ENCODE data around the gene KANSL1. TPM values are rescaled to one million over a fixed set of nuclear protein-coding genes. Genes with fewer than 3 reads are reported as not detected.
"Not testable (repeated sequence)": the region's sequence is repeated elsewhere in the genome, so short reads cannot be mapped to it uniquely, and the experiment has no call there.

Gene KANSL1
- total RNA-seq, 1 experiment from 2014 or later, result 67.1 TPM

- CTCF ChIA-PET, result interaction anchor here (1.3 to 2.3 kb wide), 3 partner anchors 20 to 191 kb away, joined by 6 to 28 read pairs (median 8); no protein-coding TSS in a partner anchor
- no peaks in the 10 kb centered on the region for H3K9me3 Mint-ChIP-seq (ENCODE audit: unreplicated experiment)
- peaks cover 36% of the 10 kb centered on the region for H3K4me1 Mint-ChIP-seq (ENCODE audit: insufficient read depth, unreplicated experiment)
- intact Hi-C loops (cut with micrococcal nuclease), result no loop called here
- TF ChIP-seq, protein P1, sequence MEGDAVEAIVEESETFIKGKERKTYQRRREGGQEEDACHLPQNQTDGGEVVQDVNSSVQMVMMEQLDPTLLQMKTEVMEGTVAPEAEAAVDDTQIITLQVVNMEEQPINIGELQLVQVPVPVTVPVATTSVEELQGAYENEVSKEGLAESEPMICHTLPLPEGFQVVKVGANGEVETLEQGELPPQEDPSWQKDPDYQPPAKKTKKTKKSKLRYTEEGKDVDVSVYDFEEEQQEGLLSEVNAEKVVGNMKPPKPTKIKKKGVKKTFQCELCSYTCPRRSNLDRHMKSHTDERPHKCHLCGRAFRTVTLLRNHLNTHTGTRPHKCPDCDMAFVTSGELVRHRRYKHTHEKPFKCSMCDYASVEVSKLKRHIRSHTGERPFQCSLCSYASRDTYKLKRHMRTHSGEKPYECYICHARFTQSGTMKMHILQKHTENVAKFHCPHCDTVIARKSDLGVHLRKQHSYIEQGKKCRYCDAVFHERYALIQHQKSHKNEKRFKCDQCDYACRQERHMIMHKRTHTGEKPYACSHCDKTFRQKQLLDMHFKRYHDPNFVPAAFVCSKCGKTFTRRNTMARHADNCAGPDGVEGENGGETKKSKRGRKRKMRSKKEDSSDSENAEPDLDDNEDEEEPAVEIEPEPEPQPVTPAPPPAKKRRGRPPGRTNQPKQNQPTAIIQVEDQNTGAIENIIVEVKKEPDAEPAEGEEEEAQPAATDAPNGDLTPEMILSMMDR (IDR thresholded peaks at IDR 0.05; ENCODE audit: unreplicated experiment), result no peak
- peak overlapping the region; percentile 96 for H3K4me3 Mint-ChIP-seq (ENCODE audit: unreplicated experiment)
- no peaks in the 10 kb centered on the region for H3K36me3 Mint-ChIP-seq (ENCODE audit: insufficient read depth, unreplicated experiment)
- peak overlapping the region; percentile 87 for H3K27ac Mint-ChIP-seq (ENCODE audit: low read depth, unreplicated experiment)
- no peak for DNase-seq (ENCODE audit: unreplicated experiment)
- POLR2A ChIA-PET, result interaction anchor here (0.6 to 2.8 kb wide), 19 partner anchors 10 to 608 kb away, joined by 3 to 30 read pairs (median 6); no protein-coding TSS in a partner anchor
- H3K27me3 Mint-ChIP-seq (ENCODE audit: insufficient read depth, unreplicated experiment), result no peaks in the 10 kb centered on the region
- BruUV-seq (replicated peaks), result TSS peak; percentile 55
Measured at GRCh38 chr17:46192189-46192438, 1.1 kb downstream of the KANSL1 start.

- intact Hi-C loops (cut with micrococcal nuclease), result loop anchor here (1.0 kb wide), 1 partner anchor 147 kb away; no protein-coding TSS in a partner anchor
- Mint-ChIP-seq H3K4me1 (ENCODE audit: insufficient read depth, unreplicated experiment) (peaks cover 38% of the 10 kb centered on the region), H3K9me3 (ENCODE audit: unreplicated experiment) (no peaks in the 10 kb centered on the region), H3K4me3 (ENCODE audit: unreplicated experiment) (peak overlapping the region; percentile 96), H3K27ac (ENCODE audit: low read depth, unreplicated experiment) (peak overlapping the region; percentile 87), H3K27me3 (ENCODE audit: insufficient read depth, unreplicated experiment) (no peaks in the 10 kb centered on the region), H3K36me3 (ENCODE audit: insufficient read depth, unreplicated experiment) (no peaks in the 10 kb centered on the region)
- DNase-seq (ENCODE audit: unreplicated experiment), result peak; percentile 63
- BruUV-seq (replicated peaks), result TSS peak; percentile 87
- CTCF ChIA-PET, result interaction anchor here (0.6 to 2.3 kb wide), 2 partner anchors 20 to 77 kb away, joined by 3 to 28 read pairs; no protein-coding TSS in a partner anchor
- TF ChIP-seq, protein P1 (IDR thresholded peaks at IDR 0.05; ENCODE audit: unreplicated experiment), result no peak
- POLR2A ChIA-PET, result interaction anchor here (0.6 to 2.8 kb wide), 19 partner anchors 9 to 608 kb away, joined by 3 to 30 read pairs (median 5); no protein-coding TSS in a partner anchor
Measured at GRCh38 chr17:46191322-46192188, 1.7 kb downstream of the KANSL1 start.

DNA sequence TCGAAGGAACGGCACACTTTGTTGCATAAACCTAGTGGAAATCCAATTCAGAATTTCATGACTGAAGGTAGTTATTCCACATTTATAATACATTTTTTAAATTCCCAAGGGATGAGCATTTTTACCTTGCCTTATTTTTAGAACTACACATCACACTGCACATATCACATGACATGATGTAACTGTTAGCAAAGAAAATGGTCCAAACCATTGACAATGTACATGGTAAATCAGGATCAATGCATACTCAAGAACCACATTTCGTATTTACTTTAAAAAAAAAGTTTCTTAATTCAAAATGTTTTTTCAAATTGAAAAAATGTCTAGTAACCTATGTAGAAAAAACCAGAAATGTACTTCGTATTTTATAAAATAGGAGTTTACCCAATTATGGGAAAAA, 2.5 kb downstream of the KANSL1 start:
- TF ChIP-seq, protein P1 (IDR thresholded peaks at IDR 0.05; ENCODE audit: unreplicated experiment), result no peak
- ChIA-PET POLR2A (interaction anchor here (1.0 kb wide), 1 partner anchor 28 kb away, joined by 3 read pairs; no protein-coding TSS in a partner anchor), CTCF (no interaction called here)
- no TSS peak for BruUV-seq (replicated peaks)
- Mint-ChIP-seq H3K27me3 (ENCODE audit: insufficient read depth, unreplicated experiment) (no peaks in the 10 kb centered on the region), H3K4me3 (ENCODE audit: unreplicated experiment) (peak overlapping the region; percentile 96), H3K9me3 (ENCODE audit: unreplicated experiment) (no peaks in the 10 kb centered on the region), H3K36me3 (ENCODE audit: insufficient read depth, unreplicated experiment) (no peaks in the 10 kb centered on the region), H3K27ac (ENCODE audit: low read depth, unreplicated experiment) (peak overlapping the region; percentile 87), H3K4me1 (ENCODE audit: insufficient read depth, unreplicated experiment) (peaks cover 39% of the 10 kb centered on the region)
- intact Hi-C loops (cut with micrococcal nuclease), result loop anchor here (1.0 kb wide), 1 partner anchor 146 kb away; no protein-coding TSS in a partner anchor
- no peak for DNase-seq (ENCODE audit: unreplicated experiment)

DNA sequence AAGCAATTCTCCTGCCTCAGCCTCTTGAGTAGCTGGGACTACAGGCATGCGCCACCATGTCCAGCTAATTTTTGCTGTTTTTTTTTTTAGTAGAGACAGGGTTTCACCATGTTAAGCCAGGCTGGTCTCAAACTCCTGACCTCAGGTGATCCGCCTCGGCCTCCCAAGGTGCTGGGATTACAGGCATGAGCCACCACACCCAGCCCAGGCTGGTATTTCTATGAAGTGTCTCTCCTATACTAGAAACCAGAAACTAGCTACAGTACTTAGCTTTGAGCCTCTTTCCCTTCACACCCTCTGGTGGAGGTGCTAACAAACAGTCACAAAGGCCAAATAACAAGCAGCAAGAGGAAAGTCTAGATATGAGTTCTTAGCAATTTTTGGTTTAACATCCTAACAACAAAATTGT, 6.4 kb downstream of the KANSL1 start:
- not testable (repeated sequence) for H3K36me3 Mint-ChIP-seq (ENCODE audit: insufficient read depth, unreplicated experiment); H3K27me3 Mint-ChIP-seq (ENCODE audit: insufficient read depth, unreplicated experiment); H3K9me3 Mint-ChIP-seq (ENCODE audit: unreplicated experiment); H3K4me3 Mint-ChIP-seq (ENCODE audit: unreplicated experiment); BruUV-seq (replicated peaks); H3K27ac Mint-ChIP-seq (ENCODE audit: low read depth, unreplicated experiment)
- TF ChIP-seq, protein P1 (IDR thresholded peaks at IDR 0.05; ENCODE audit: unreplicated experiment), result peak; percentile 38
- POLR2A ChIA-PET, result interaction anchor here (0.6 to 2.1 kb wide), 8 partner anchors 24 to 143 kb away, joined by 3 to 6 read pairs (median 4); no protein-coding TSS in a partner anchor
- peaks cover 62% of the 10 kb centered on the region for H3K4me1 Mint-ChIP-seq (ENCODE audit: insufficient read depth, unreplicated experiment)
- DNase-seq (ENCODE audit: unreplicated experiment), result peak; percentile 41
- intact Hi-C loops (cut with micrococcal nuclease), result loop anchor here (1.0 to 10.0 kb wide), 3 partner anchors 45 to 182 kb away; no protein-coding TSS in a partner anchor
- CTCF ChIA-PET, result interaction anchor here (0.6 to 2.0 kb wide), 23 partner anchors 9 to 1653 kb away, joined by 3 to 8 read pairs (median 3); no protein-coding TSS in a partner anchor
